ENCODE data around the gene SRSF12.

GRCh38 chr6:89054208-89054607 lies 63.7 kb downstream of the SRSF12 start:
- TF ChIP-seq POLR2A (IDR thresholded peaks at IDR 0.05) = no peak
- no peak for TF ChIP-seq CTCF (IDR thresholded peaks at IDR 0.05)

Data from right lobe of liver (tissue), 4 donors.